GM21381 (cell line): ENCODE measurements around the gene TMOD3.

Experiments used
- ATAC-seq: cut with Tn5 transposase; IDR thresholded peaks from one replicate; pipeline ENCODE4 v1.9.1; 2021; ENCODE audit warnings: mild to moderate bottlenecking, moderate library complexity; ENCODE audit not compliant: unreplicated experiment

The TMOD3 gene

GRCh38 chr15:51904931-51905330 is 75.5 kb downstream of the TMOD3 start:
- ATAC-seq: no peak

- no peak for ATAC-seq
Observed at GRCh38 chr15:51907136-51907862, 77.8 kb downstream of the TMOD3 start.

- no peak for ATAC-seq
Observed at GRCh38 chr15:51908316-51908715, 78.9 kb downstream of the TMOD3 start.

GRCh38 chr15:51909584-51909983 is 80.1 kb downstream of the TMOD3 start:
- no peak for ATAC-seq

- ATAC-seq: no peak
Observed at GRCh38 chr15:51912528-51912927, 83.1 kb downstream of the TMOD3 start.

GRCh38 chr15:51917493-51917892 is 88.0 kb downstream of the TMOD3 start:
- ATAC-seq: no peak

- ATAC-seq: no peak
Observed at GRCh38 chr15:51924156-51925068, 95.0 kb downstream of the TMOD3 start.

- ATAC-seq: no peak
Observed at GRCh38 chr15:51926809-51927208, 97.4 kb downstream of the TMOD3 start.

GRCh38 chr15:51931016-51931415 is 101.6 kb downstream of the TMOD3 start:
- no peak for ATAC-seq

- no peak for ATAC-seq
Observed at GRCh38 chr15:51931638-51932037, 102.2 kb downstream of the TMOD3 start.

GRCh38 chr15:51932161-51932560 is 102.7 kb downstream of the TMOD3 start:
- ATAC-seq: no peak

- peak; percentile 87 for ATAC-seq
Observed at GRCh38 chr15:51935466-51936104, 106.1 kb downstream of the TMOD3 start.

- peak; percentile 26 for ATAC-seq
Observed at GRCh38 chr15:51936105-51936478, 106.6 kb downstream of the TMOD3 start.

GRCh38 chr15:51938286-51938685 is 108.8 kb downstream of the TMOD3 start:
- no peak for ATAC-seq

GRCh38 chr15:51939216-51939615 is 109.8 kb downstream of the TMOD3 start:
- ATAC-seq: no peak

- ATAC-seq: no peak
Observed at GRCh38 chr15:51947124-51947523, 117.7 kb downstream of the TMOD3 start.

GRCh38 chr15:51952805-51953204 is 123.4 kb downstream of the TMOD3 start:
- no peak for ATAC-seq

- ATAC-seq: no peak
Observed at GRCh38 chr15:51955504-51955903, 126.1 kb downstream of the TMOD3 start.
